HCT116 (cell line): ENCODE results near the gene CXADR. TPM values are rescaled to one million over a fixed set of nuclear protein-coding genes. Genes with fewer than 3 reads are reported as not detected.

Source experiments
- ATAC-seq: fragments of 200-7000 bp; cut with Tn5 transposase; 2 replicates; pipeline ENCODE4 v1.9.1; 2020; ENCODE audit warnings: mild to moderate bottlenecking, moderate library complexity
- BruUV-seq: library from RNA; stranded (reverse); fragments of 400-500 nt; replicated peaks from 2 replicates; lab custom pipeline; 2021; lab: Mats Ljungman, UMichigan
- CTCF ChIA-PET: fragments of 300-600 bp; sonication (Branson Sonifier 250); formaldehyde crosslinking; loops from one replicate; lab custom pipeline; 2021; ENCODE audit warnings: antibody characterized with exemption; lab: Charles Lee
- POLR2A ChIA-PET: fragments of 300-600, 350-600 bp; sonication (Branson Sonifier 250); formaldehyde crosslinking; loops from one replicate; lab custom pipeline; 2021; ENCODE audit warnings: antibody characterized with exemption; lab: Charles Lee
- RAD21 ChIA-PET, 2 experiments: fragments of 300-600 bp; sonication (Branson Sonifier 250); formaldehyde crosslinking; loops; one replicate each; lab custom pipeline; 2023; ENCODE audit warnings: low total read pairs in 2 of 2; ENCODE audit not compliant: uncharacterized antibody in 2 of 2, unreplicated experiment in 2 of 2, low non-redundant PET in 1 of 2; lab: Charles Lee
- DNase-seq: peaks from one replicate; pipeline ENCODE4 v3.0.0-alpha.2; 2010; ENCODE audit warnings: low read depth, low spot score
- H2AFZ ChIP-seq: fragments of 200-600 bp; shearing (Covaris generic), sonication (generic); 2 replicates; pipeline ENCODE4 v1.6.1; 2017; ENCODE audit warnings: low read depth, mixed run types, mixed read lengths, antibody characterized with exemption, low read length; ENCODE audit not compliant: poor library complexity, severe bottlenecking
- H3K27ac ChIP-seq: 2 replicates; pipeline ENCODE4 v1.5.1; 2012; ENCODE audit warnings: low read depth, low read length
- H3K27me3 ChIP-seq: fragments of 200-600 bp; sonication (generic); 2 replicates; pipeline ENCODE4 v1.6.1; 2016; ENCODE audit warnings: mixed run types, low read length, mixed read lengths; ENCODE audit not compliant: insufficient read depth
- H3K36me3 ChIP-seq, 2 experiments: fragments of 200-500 bp in 1 of 2; fragments of 200-600 bp in 1 of 2; sonication (Bioruptor generic) in 1 of 2; sonication (generic) in 1 of 2; 2 replicates each; pipeline versions ENCODE4 v1.5.1 to v1.6.1; 2014 to 2016; ENCODE audit warnings: low read length in 2 of 2, inconsistent platforms in 1 of 2, mixed read lengths in 1 of 2, mixed run types in 1 of 2; ENCODE audit not compliant: insufficient read depth in 2 of 2, control insufficient read depth in 1 of 2
- H3K4me1 ChIP-seq, 2 experiments: fragments of 200-600 bp in 1 of 2; sonication (generic) in 1 of 2; 2 replicates each; pipeline versions ENCODE4 v1.5.1 to v1.6.1; 2012 to 2017; ENCODE audit warnings: low read length in 2 of 2, inconsistent platforms in 1 of 2, mild to moderate bottlenecking in 1 of 2, mixed read lengths in 1 of 2, mixed run types in 1 of 2, moderate library complexity in 1 of 2; ENCODE audit not compliant: insufficient read depth in 2 of 2, control insufficient read depth in 1 of 2
- H3K4me2 ChIP-seq: fragments of 200-600 bp; sonication (generic); 2 replicates; pipeline ENCODE4 v1.6.1; 2017; ENCODE audit warnings: mixed run types, low read length, mixed read lengths
- H3K4me3 ChIP-seq, 2 experiments: fragments of 200-600 bp in 1 of 2; sonication (generic) in 1 of 2; replicated peaks in 1 of 2; 2 replicates each; pipeline ENCODE4 v1.5.1; 2011 to 2016; ENCODE audit warnings: low read length in 2 of 2, control low read depth in 1 of 2, low read depth in 1 of 2, mild to moderate bottlenecking in 1 of 2, mixed read lengths in 1 of 2, mixed run types in 1 of 2
- H3K79me2 ChIP-seq: fragments of 200-600 bp; sonication (generic); 2 replicates; pipeline ENCODE4 v1.6.1; 2017; ENCODE audit warnings: mild to moderate bottlenecking, mixed run types, low read length, moderate library complexity, mixed read lengths; ENCODE audit not compliant: insufficient read depth
- H3K9ac ChIP-seq: fragments of 200-600 bp; sonication (generic); 2 replicates; pipeline ENCODE4 v1.6.1; 2016; ENCODE audit warnings: low read length, mixed read lengths
- H3K9me2 ChIP-seq: fragments of 200-600 bp; sonication (generic), shearing (Covaris generic); 2 replicates; pipeline ENCODE4 v1.6.1; 2017; ENCODE audit warnings: mixed run types, mild to moderate bottlenecking, moderate library complexity; ENCODE audit not compliant: insufficient read depth
- H3K9me3 ChIP-seq, 2 experiments: fragments of 200-500 bp in 1 of 2; fragments of 200-600 bp in 1 of 2; sonication (Bioruptor generic) in 1 of 2; sonication (generic) in 1 of 2; 2 replicates each; pipeline ENCODE4 v1.6.1; 2014 to 2017; ENCODE audit warnings: low read length in 2 of 2, mixed read lengths in 2 of 2, inconsistent platforms in 1 of 2, low read depth in 1 of 2, mild to moderate bottlenecking in 1 of 2, mixed run types in 1 of 2, moderate library complexity in 1 of 2; ENCODE audit not compliant: control insufficient read depth in 1 of 2, insufficient read depth in 1 of 2
- H4K20me1 ChIP-seq: fragments of 200-600 bp; sonication (generic), shearing (Covaris generic); 2 replicates; pipeline ENCODE4 v1.6.1; 2017; ENCODE audit warnings: mixed run types, mild to moderate bottlenecking, moderate library complexity; ENCODE audit not compliant: insufficient read depth
- CEBPB ChIP-seq: IDR thresholded peaks from 2 replicates; pipeline ENCODE4 v1.6.1; 2012; ENCODE audit warnings: low read depth
- CTCF ChIP-seq, 3 experiments: fragments of 200-600 bp in 1 of 3; sonication (generic) in 1 of 3; IDR thresholded peaks in 2 of 3; conservative IDR thresholded peaks in 1 of 3; 2 replicates each; pipeline ENCODE4 v1.5.1; 2012 to 2017; ENCODE audit warnings: low read depth in 2 of 3, low read length in 2 of 3, antibody characterized with exemption in 1 of 3, borderline replicate concordance in 1 of 3, control low read depth in 1 of 3, mild to moderate bottlenecking in 1 of 3, mixed read lengths in 1 of 3, mixed run types in 1 of 3, moderate library complexity in 1 of 3; ENCODE audit not compliant: insufficient read depth in 1 of 3
- EGR1 ChIP-seq: IDR thresholded peaks from 2 replicates; pipeline ENCODE4 v1.6.1; 2012; ENCODE audit warnings: low read depth
- ELF1 ChIP-seq: IDR thresholded peaks from 2 replicates; pipeline ENCODE4 v1.6.1; 2012; ENCODE audit warnings: low read depth, borderline replicate concordance
- EZH2 ChIP-seq: fragments of 200-600 bp; sonication (generic); IDR thresholded peaks from 2 replicates; pipeline ENCODE4 v1.6.1; 2017; ENCODE audit warnings: antibody characterized with exemption, mixed run types
- EZH2phosphoT487 ChIP-seq: fragments of 200-600 bp; IDR thresholded peaks from 2 replicates; pipeline ENCODE4 v1.6.1; 2018; ENCODE audit warnings: antibody characterized with exemption, borderline replicate concordance
- JUND ChIP-seq: IDR thresholded peaks from 2 replicates; pipeline ENCODE4 v1.6.1; 2012
- MAX ChIP-seq: IDR thresholded peaks from 2 replicates; pipeline ENCODE4 v1.6.1; 2012
- POLR2A ChIP-seq: IDR thresholded peaks from 2 replicates; pipeline ENCODE4 v1.7.0; 2011; ENCODE audit warnings: borderline replicate concordance; ENCODE audit not compliant: insufficient read depth, insufficient read length; ENCODE audit errors: extremely low read depth
- POLR2AphosphoS5 ChIP-seq: IDR thresholded peaks from 2 replicates; pipeline ENCODE4 v1.6.1; 2011; ENCODE audit warnings: mild to moderate bottlenecking, low read depth, low read length, moderate library complexity
- RAD21 ChIP-seq: IDR thresholded peaks from 2 replicates; pipeline ENCODE4 v1.6.1; 2012; ENCODE audit warnings: low read depth, mild to moderate bottlenecking
- REST ChIP-seq: IDR thresholded peaks from 2 replicates; pipeline ENCODE4 v1.6.1; 2012; ENCODE audit warnings: low read depth
- SP1 ChIP-seq: IDR thresholded peaks from 2 replicates; pipeline ENCODE4 v1.6.1; 2012; ENCODE audit warnings: low read depth
- SRF ChIP-seq: IDR thresholded peaks from 2 replicates; pipeline ENCODE4 v1.6.1; 2012; ENCODE audit warnings: low read depth
- TCF7L2 ChIP-seq: IDR thresholded peaks from 2 replicates; pipeline ENCODE4 v1.7.0; 2011; ENCODE audit warnings: borderline replicate concordance, inconsistent platforms; ENCODE audit not compliant: insufficient read depth, insufficient read length; ENCODE audit errors: extremely low read depth
- YY1 ChIP-seq: IDR thresholded peaks from 2 replicates; pipeline ENCODE4 v1.6.1; 2011; ENCODE audit warnings: low read length, low read depth, moderate library complexity, mild to moderate bottlenecking; ENCODE audit not compliant: insufficient replicate concordance; ENCODE audit errors: extremely low read depth
- ZBTB33 ChIP-seq: IDR thresholded peaks from 2 replicates; pipeline ENCODE4 v1.6.1; 2011; ENCODE audit warnings: mild to moderate bottlenecking, low read length, moderate library complexity; ENCODE audit not compliant: insufficient replicate concordance; ENCODE audit errors: extremely low read depth
- intact Hi-C: fragments of 100-400 bp; cut with micrococcal nuclease; formaldehyde crosslinking; loops from 2 replicates; pipeline ENCODE4 v1.10.0; 2022
- total RNA-seq: library from RNA; stranded (reverse); gene quantifications from one replicate; pipeline ENCODE4 v1.2.1, GENCODE V29; 2021; ENCODE audit not compliant: unreplicated experiment
- TF ChIP-seq, protein P1 (sequence below): IDR thresholded peaks from 2 replicates; pipeline ENCODE4 v1.6.1; 2012

The CXADR gene
- total RNA-seq, 1 experiment from 2014 or later, result 21.6 TPM

- Histone ChIP-seq H2AFZ (no peak overlapping the region), H3K9me2 (no peaks in the 10 kb centered on the region), H3K9ac (no peak overlapping the region), H3K4me2 (no peak overlapping the region), H3K79me2 (0 out of 2 replicates have a peak, but pooled peaks cover 12% of the 10 kb centered on the region), H3K4me3 (no peak overlapping the region), H4K20me1 (no peaks in the 10 kb centered on the region), H3K9me3 (no peaks in the 10 kb centered on the region), H3K27ac (no peak overlapping the region), H3K36me3 (no peaks in the 10 kb centered on the region), H3K4me1 (peaks cover 0 to 4% of the 10 kb centered on the region in 2 experiments; a peak in 1 of 4 replicates), H3K27me3 (no peaks in the 10 kb centered on the region)
- intact Hi-C loops, result no loop called here
- ChIA-PET RAD21 (no interaction called here), CTCF (no interaction called here), POLR2A (no interaction called here)
- no TSS peak for BruUV-seq
- TF ChIP-seq TCF7L2 (no peak), SRF (no peak), RAD21 (no peak), MAX (no peak), YY1 (no peak), POLR2AphosphoS5 (no peak), EZH2phosphoT487 (no peak), CTCF (IDR thresholded peaks at IDR 0.05 in 2 of 3, conservative IDR thresholded peaks at IDR 0.05 in 1 of 3; ENCODE audit: borderline replicate concordance in 1 of 3, insufficient read depth in 1 of 3, low read depth in 2 of 3, low read length in 2 of 3) (no peak), EZH2 (no peak), SP1 (no peak), ELF1 (no peak), ZBTB33 (no peak), CEBPB (no peak), JUND (no peak), EGR1 (no peak), REST (no peak), POLR2A (no peak)
- TF ChIP-seq, protein P1, sequence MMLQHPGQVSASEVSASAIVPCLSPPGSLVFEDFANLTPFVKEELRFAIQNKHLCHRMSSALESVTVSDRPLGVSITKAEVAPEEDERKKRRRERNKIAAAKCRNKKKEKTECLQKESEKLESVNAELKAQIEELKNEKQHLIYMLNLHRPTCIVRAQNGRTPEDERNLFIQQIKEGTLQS, result no peak
- DNase-seq, result no peak
- ATAC-seq, result no peak
These were observed 24.5 kb downstream of the CXADR start for GRCh38 chr21:17537299-17537698.
